GM23338 (cell line): Measurements from ENCODE around the gene AHNAK2. TPM values are rescaled to one million over a fixed set of nuclear protein-coding genes. Genes with fewer than 3 reads are reported as not detected.

Experiments used
- ATAC-seq: fragments of 200-7000 bp; cut with Tn5 transposase; 3 replicates; pipeline ENCODE4 v1.9.1; 2020
- DNase-seq: peaks from one replicate; pipeline ENCODE4 v3.0.0-alpha.2; 2015; ENCODE audit warnings: low spot score
- H2AFZ ChIP-seq: fragments of 200-600 bp; sonication (generic); 2 replicates; pipeline ENCODE4 v1.8.0; 2016; ENCODE audit warnings: antibody characterized with exemption, mild to moderate bottlenecking, moderate library complexity
- H3F3A ChIP-seq: fragments of 200-600 bp; sonication (generic); replicated peaks from 2 replicates; pipeline ENCODE4 v1.8.0; 2017; ENCODE audit warnings: antibody characterized with exemption, mixed run types, low read depth
- H3K27ac ChIP-seq: fragments of 200-600 bp; sonication (generic); 2 replicates; pipeline ENCODE4 v1.6.1; 2016; ENCODE audit warnings: low read depth
- H3K27me3 ChIP-seq: fragments of 200-600 bp; sonication (generic); 2 replicates; pipeline ENCODE4 v1.8.0; 2016; ENCODE audit warnings: mild to moderate bottlenecking, mixed run types, moderate library complexity; ENCODE audit not compliant: insufficient read depth
- H3K36me3 ChIP-seq: fragments of 200-600 bp; sonication (generic); 2 replicates; pipeline ENCODE4 v1.8.0; 2016; ENCODE audit warnings: mild to moderate bottlenecking; ENCODE audit not compliant: insufficient read depth
- H3K4me1 ChIP-seq: fragments of 200-600 bp; sonication (generic); 2 replicates; pipeline ENCODE4 v1.8.0; 2016; ENCODE audit warnings: mild to moderate bottlenecking, moderate library complexity; ENCODE audit not compliant: insufficient read depth
- H3K4me2 ChIP-seq: fragments of 200-600 bp; sonication (generic); 2 replicates; pipeline ENCODE4 v1.7.1; 2017; ENCODE audit warnings: mixed run types
- H3K4me3 ChIP-seq: fragments of 200-600 bp; sonication (generic); 2 replicates; pipeline ENCODE4 v1.6.1; 2016; ENCODE audit warnings: mixed run types
- H3K79me2 ChIP-seq: fragments of 200-600 bp; sonication (generic); replicated peaks from 2 replicates; pipeline ENCODE4 v1.8.0; 2017; ENCODE audit warnings: mild to moderate bottlenecking; ENCODE audit not compliant: insufficient read depth
- H3K9me2 ChIP-seq: fragments of 200-600 bp; sonication (generic); 2 replicates; pipeline ENCODE4 v1.8.0; 2017; ENCODE audit not compliant: insufficient read depth
- H4K20me1 ChIP-seq: fragments of 200-600 bp; sonication (generic); replicated peaks from 2 replicates; pipeline ENCODE4 v1.8.0; 2017; ENCODE audit warnings: mild to moderate bottlenecking; ENCODE audit not compliant: insufficient read depth
- H3K27ac Mint-ChIP-seq: 2 replicates; pipeline ENCODE4 v1.8.0; 2020; ENCODE audit warnings: inconsistent platforms, mild to moderate bottlenecking, moderate library complexity, mixed read lengths
- H3K27me3 Mint-ChIP-seq: 3 replicates; pipeline ENCODE4 v1.8.0; 2022; ENCODE audit warnings: low read depth, mild to moderate bottlenecking, moderate library complexity, mixed read lengths, inconsistent platforms; ENCODE audit not compliant: insufficient read depth, poor library complexity
- H3K36me3 Mint-ChIP-seq: 3 replicates; pipeline ENCODE4 v1.8.0; 2021; ENCODE audit warnings: low read depth, mild to moderate bottlenecking, inconsistent platforms, moderate library complexity, mixed read lengths
- H3K4me1 Mint-ChIP-seq: 3 replicates; pipeline ENCODE4 v1.8.0; 2020; ENCODE audit warnings: mild to moderate bottlenecking, inconsistent platforms, mixed read lengths
- H3K4me3 Mint-ChIP-seq: 3 replicates; pipeline ENCODE4 v1.8.0; 2021; ENCODE audit warnings: moderate library complexity, mild to moderate bottlenecking, inconsistent platforms, mixed read lengths
- H3K9me3 Mint-ChIP-seq: 3 replicates; pipeline ENCODE4 v1.8.0; 2020; ENCODE audit warnings: moderate library complexity, mild to moderate bottlenecking, inconsistent platforms, mixed read lengths
- CREB1 ChIP-seq: fragments of 250-450 bp; sonication (Bioruptor Pico); IDR thresholded peaks from 2 replicates; pipeline ENCODE4 v1.5.0; 2020; ENCODE audit warnings: low read depth, mild to moderate bottlenecking, moderate library complexity
- EZH2 ChIP-seq: fragments of 200-600 bp; sonication (generic); IDR thresholded peaks from one replicate; pipeline ENCODE4 v1.8.0; 2017; ENCODE audit warnings: antibody characterized with exemption, mild to moderate bottlenecking, low read depth; ENCODE audit not compliant: unreplicated experiment
- EZH2phosphoT487 ChIP-seq: fragments of 200-600 bp; sonication (generic); IDR thresholded peaks from one replicate; pipeline ENCODE4 v1.8.1; 2018; ENCODE audit warnings: antibody characterized with exemption; ENCODE audit not compliant: unreplicated experiment
- JUNB ChIP-seq: IDR thresholded peaks from one replicate; pipeline ENCODE4 v1.6.1; 2016; ENCODE audit warnings: antibody characterized with exemption; ENCODE audit not compliant: unreplicated experiment
- NANOG ChIP-seq: IDR thresholded peaks from 2 replicates; pipeline ENCODE4 v1.6.1; 2016; ENCODE audit warnings: antibody characterized with exemption, borderline replicate concordance
- POLR2AphosphoS5 ChIP-seq: IDR thresholded peaks from 2 replicates; pipeline ENCODE4 v1.6.1; 2016; ENCODE audit warnings: antibody characterized with exemption, low read depth
- STAT1 ChIP-seq: IDR thresholded peaks from one replicate; pipeline ENCODE4 v1.6.1; 2016; ENCODE audit warnings: antibody characterized with exemption; ENCODE audit not compliant: unreplicated experiment
- ZNF331 ChIP-seq: fragments of 250-450 bp; sonication (Bioruptor Pico); IDR thresholded peaks from 2 replicates; pipeline ENCODE4 v1.5.0; 2020; ENCODE audit warnings: low read depth, mild to moderate bottlenecking, moderate library complexity
- polyA plus RNA-seq: library from polyadenylated mRNA; unstranded; fragments of >200 nt; fragmentation: Nextera tagmentation; extraction: Ambion mirVana; gene quantifications from 2 replicates; pipeline ENCODE4 v1.2.1, GENCODE V29; 2016
- total RNA-seq: library from RNA; depleted of rRNA; stranded (reverse); fragments of >200 nt; shearing (Covaris generic); gene quantifications from 2 replicates; pipeline ENCODE4 v1.2.3, GENCODE V29; 2014
- TF ChIP-seq, protein P1 (sequence below): IDR thresholded peaks from 2 replicates; pipeline ENCODE4 v1.6.1; 2016; ENCODE audit warnings: antibody characterized with exemption
- TF ChIP-seq, protein P2 (sequence below), 2 experiments: fragments of 200-600 bp in 1 of 2; sonication (generic) in 1 of 2; conservative IDR thresholded peaks; 2 replicates each; pipeline versions ENCODE4 v1.5.1 to v1.6.1; 2016 to 2017; ENCODE audit warnings: antibody characterized with exemption in 2 of 2, low read depth in 2 of 2, mild to moderate bottlenecking in 2 of 2, moderate library complexity in 1 of 2
- TF ChIP-seq, protein P3 (sequence below): IDR thresholded peaks from one replicate; pipeline ENCODE4 v1.6.1; 2018; ENCODE audit warnings: antibody characterized with exemption; ENCODE audit not compliant: unreplicated experiment

Gene AHNAK2
- total and polyA plus RNA-seq, 2 experiments from 2014 or later, result 1.1 to 2.6 TPM

DNA sequence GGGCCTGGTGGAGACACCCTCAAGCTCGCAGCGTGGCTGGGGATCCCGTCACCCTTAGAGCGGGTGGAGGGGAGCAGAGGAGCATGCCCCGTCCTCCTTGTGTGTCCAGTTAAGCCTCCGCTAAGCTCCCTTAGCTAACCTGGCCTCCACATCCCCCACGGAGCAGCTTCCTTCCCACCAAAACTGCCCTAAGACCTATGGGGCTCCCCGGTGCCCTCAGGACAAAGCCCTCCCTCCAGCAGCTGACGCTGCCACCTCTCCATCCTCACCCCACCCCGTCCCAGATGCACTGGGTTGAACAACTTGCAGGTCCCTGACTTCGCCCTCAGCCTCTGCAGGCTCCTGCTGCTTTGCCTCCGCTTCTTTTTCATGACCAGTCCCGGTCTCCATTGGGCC is 4.0 kb downstream of the AHNAK2 start:
- Mint-ChIP-seq H3K36me3 (no peaks in the 10 kb centered on the region), H3K27me3 (peaks cover 32% of the 10 kb centered on the region), H3K4me1 (peaks cover 9% of the 10 kb centered on the region; the same call in 2 of the 3 replicates), H3K4me3 (no peak overlapping the region), H3K27ac (no peak overlapping the region), H3K9me3 (no peaks in the 10 kb centered on the region)
- Histone ChIP-seq H4K20me1 (no peaks in the 10 kb centered on the region), H3K27ac (no peak overlapping the region), H3K36me3 (no peaks in the 10 kb centered on the region), H3K79me2 (no peaks in the 10 kb centered on the region), H3K4me3 (no peak overlapping the region), H3F3A (no peaks in the 10 kb centered on the region), H3K9me2 (no peaks in the 10 kb centered on the region), H2AFZ (no peak overlapping the region), H3K4me1 (peaks cover 4% of the 10 kb centered on the region; the same call in 1 of the 2 replicates), H3K27me3 (peaks cover 26% of the 10 kb centered on the region), H3K4me2 (no peak overlapping the region)
- TF ChIP-seq JUNB, result no peak
- TF ChIP-seq, protein P1, sequence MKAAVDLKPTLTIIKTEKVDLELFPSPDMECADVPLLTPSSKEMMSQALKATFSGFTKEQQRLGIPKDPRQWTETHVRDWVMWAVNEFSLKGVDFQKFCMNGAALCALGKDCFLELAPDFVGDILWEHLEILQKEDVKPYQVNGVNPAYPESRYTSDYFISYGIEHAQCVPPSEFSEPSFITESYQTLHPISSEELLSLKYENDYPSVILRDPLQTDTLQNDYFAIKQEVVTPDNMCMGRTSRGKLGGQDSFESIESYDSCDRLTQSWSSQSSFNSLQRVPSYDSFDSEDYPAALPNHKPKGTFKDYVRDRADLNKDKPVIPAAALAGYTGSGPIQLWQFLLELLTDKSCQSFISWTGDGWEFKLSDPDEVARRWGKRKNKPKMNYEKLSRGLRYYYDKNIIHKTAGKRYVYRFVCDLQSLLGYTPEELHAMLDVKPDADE, result no peak
- no peak for TF ChIP-seq EZH2phosphoT487
- no peak for ATAC-seq
- no peak for DNase-seq

GRCh38 chr14:104973385-104974145 is 4.6 kb downstream of the AHNAK2 start:
- no peaks in the 10 kb centered on the region for H3K9me2 ChIP-seq
- no peak overlapping the region for H3K27ac Mint-ChIP-seq
- peaks cover 20% of the 10 kb centered on the region for H3K27me3 ChIP-seq
- no peaks in the 10 kb centered on the region for H3K36me3 ChIP-seq
- no peak overlapping the region for H3K4me2 ChIP-seq
- no peaks in the 10 kb centered on the region for H3K9me3 Mint-ChIP-seq
- H3K4me1 ChIP-seq, result peaks cover under 1% of the 10 kb centered on the region; the same call in 1 of the 2 replicates
- ATAC-seq, result no peak
- H3K4me3 Mint-ChIP-seq, result no peak overlapping the region
- no peaks in the 10 kb centered on the region for H3K79me2 ChIP-seq
- DNase-seq, result no peak
- no peaks in the 10 kb centered on the region for H3F3A ChIP-seq
- H3K36me3 Mint-ChIP-seq, result no peaks in the 10 kb centered on the region
- H3K27me3 Mint-ChIP-seq, result peaks cover 30% of the 10 kb centered on the region
- peaks cover 8% of the 10 kb centered on the region; the same call in 2 of the 3 replicates for H3K4me1 Mint-ChIP-seq
- no peak overlapping the region for H3K27ac ChIP-seq
- no peaks in the 10 kb centered on the region for H4K20me1 ChIP-seq
- no peak overlapping the region for H2AFZ ChIP-seq
- H3K4me3 ChIP-seq, result no peak overlapping the region
- TF ChIP-seq, protein P1, result no peak
- TF ChIP-seq, protein P2, sequence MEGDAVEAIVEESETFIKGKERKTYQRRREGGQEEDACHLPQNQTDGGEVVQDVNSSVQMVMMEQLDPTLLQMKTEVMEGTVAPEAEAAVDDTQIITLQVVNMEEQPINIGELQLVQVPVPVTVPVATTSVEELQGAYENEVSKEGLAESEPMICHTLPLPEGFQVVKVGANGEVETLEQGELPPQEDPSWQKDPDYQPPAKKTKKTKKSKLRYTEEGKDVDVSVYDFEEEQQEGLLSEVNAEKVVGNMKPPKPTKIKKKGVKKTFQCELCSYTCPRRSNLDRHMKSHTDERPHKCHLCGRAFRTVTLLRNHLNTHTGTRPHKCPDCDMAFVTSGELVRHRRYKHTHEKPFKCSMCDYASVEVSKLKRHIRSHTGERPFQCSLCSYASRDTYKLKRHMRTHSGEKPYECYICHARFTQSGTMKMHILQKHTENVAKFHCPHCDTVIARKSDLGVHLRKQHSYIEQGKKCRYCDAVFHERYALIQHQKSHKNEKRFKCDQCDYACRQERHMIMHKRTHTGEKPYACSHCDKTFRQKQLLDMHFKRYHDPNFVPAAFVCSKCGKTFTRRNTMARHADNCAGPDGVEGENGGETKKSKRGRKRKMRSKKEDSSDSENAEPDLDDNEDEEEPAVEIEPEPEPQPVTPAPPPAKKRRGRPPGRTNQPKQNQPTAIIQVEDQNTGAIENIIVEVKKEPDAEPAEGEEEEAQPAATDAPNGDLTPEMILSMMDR (conservative IDR thresholded peaks at IDR 0.05; ENCODE audit: low read depth in 2 of 2), result no peak
- no peak for TF ChIP-seq CREB1 (CRISPR knock-in tag)
- no peak for TF ChIP-seq JUNB
- no peak for TF ChIP-seq POLR2AphosphoS5
- TF ChIP-seq STAT1, result no peak
- no peak for TF ChIP-seq EZH2
- TF ChIP-seq NANOG, result no peak
- TF ChIP-seq, protein P3, sequence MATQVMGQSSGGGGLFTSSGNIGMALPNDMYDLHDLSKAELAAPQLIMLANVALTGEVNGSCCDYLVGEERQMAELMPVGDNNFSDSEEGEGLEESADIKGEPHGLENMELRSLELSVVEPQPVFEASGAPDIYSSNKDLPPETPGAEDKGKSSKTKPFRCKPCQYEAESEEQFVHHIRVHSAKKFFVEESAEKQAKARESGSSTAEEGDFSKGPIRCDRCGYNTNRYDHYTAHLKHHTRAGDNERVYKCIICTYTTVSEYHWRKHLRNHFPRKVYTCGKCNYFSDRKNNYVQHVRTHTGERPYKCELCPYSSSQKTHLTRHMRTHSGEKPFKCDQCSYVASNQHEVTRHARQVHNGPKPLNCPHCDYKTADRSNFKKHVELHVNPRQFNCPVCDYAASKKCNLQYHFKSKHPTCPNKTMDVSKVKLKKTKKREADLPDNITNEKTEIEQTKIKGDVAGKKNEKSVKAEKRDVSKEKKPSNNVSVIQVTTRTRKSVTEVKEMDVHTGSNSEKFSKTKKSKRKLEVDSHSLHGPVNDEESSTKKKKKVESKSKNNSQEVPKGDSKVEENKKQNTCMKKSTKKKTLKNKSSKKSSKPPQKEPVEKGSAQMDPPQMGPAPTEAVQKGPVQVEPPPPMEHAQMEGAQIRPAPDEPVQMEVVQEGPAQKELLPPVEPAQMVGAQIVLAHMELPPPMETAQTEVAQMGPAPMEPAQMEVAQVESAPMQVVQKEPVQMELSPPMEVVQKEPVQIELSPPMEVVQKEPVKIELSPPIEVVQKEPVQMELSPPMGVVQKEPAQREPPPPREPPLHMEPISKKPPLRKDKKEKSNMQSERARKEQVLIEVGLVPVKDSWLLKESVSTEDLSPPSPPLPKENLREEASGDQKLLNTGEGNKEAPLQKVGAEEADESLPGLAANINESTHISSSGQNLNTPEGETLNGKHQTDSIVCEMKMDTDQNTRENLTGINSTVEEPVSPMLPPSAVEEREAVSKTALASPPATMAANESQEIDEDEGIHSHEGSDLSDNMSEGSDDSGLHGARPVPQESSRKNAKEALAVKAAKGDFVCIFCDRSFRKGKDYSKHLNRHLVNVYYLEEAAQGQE, result no peak
- TF ChIP-seq ZNF331 (CRISPR knock-in tag), result no peak
